GM23338 (cell line): ENCODE data around the gene CCDC82. TPM values are rescaled to one million over a fixed set of nuclear protein-coding genes. Genes with fewer than 3 reads are reported as not detected.

Experiments
- ATAC-seq: fragments of 200-7000 bp; cut with Tn5 transposase; 3 replicates; pipeline ENCODE4 v1.9.1; 2020
- DNase-seq: peaks from one replicate; pipeline ENCODE4 v3.0.0-alpha.2; 2015; ENCODE audit warnings: low spot score
- H2AFZ ChIP-seq: fragments of 200-600 bp; sonication (generic); 2 replicates; pipeline ENCODE4 v1.8.0; 2016; ENCODE audit warnings: antibody characterized with exemption, mild to moderate bottlenecking, moderate library complexity
- H3F3A ChIP-seq: fragments of 200-600 bp; sonication (generic); replicated peaks from 2 replicates; pipeline ENCODE4 v1.8.0; 2017; ENCODE audit warnings: antibody characterized with exemption, mixed run types, low read depth
- H3K27ac ChIP-seq: fragments of 200-600 bp; sonication (generic); 2 replicates; pipeline ENCODE4 v1.6.1; 2016; ENCODE audit warnings: low read depth
- H3K27me3 ChIP-seq: fragments of 200-600 bp; sonication (generic); 2 replicates; pipeline ENCODE4 v1.8.0; 2016; ENCODE audit warnings: mild to moderate bottlenecking, mixed run types, moderate library complexity; ENCODE audit not compliant: insufficient read depth
- H3K36me3 ChIP-seq: fragments of 200-600 bp; sonication (generic); 2 replicates; pipeline ENCODE4 v1.8.0; 2016; ENCODE audit warnings: mild to moderate bottlenecking; ENCODE audit not compliant: insufficient read depth
- H3K4me1 ChIP-seq: fragments of 200-600 bp; sonication (generic); 2 replicates; pipeline ENCODE4 v1.8.0; 2016; ENCODE audit warnings: mild to moderate bottlenecking, moderate library complexity; ENCODE audit not compliant: insufficient read depth
- H3K4me2 ChIP-seq: fragments of 200-600 bp; sonication (generic); 2 replicates; pipeline ENCODE4 v1.7.1; 2017; ENCODE audit warnings: mixed run types
- H3K4me3 ChIP-seq: fragments of 200-600 bp; sonication (generic); 2 replicates; pipeline ENCODE4 v1.6.1; 2016; ENCODE audit warnings: mixed run types
- H3K79me2 ChIP-seq: fragments of 200-600 bp; sonication (generic); replicated peaks from 2 replicates; pipeline ENCODE4 v1.8.0; 2017; ENCODE audit warnings: mild to moderate bottlenecking; ENCODE audit not compliant: insufficient read depth
- H3K9me2 ChIP-seq: fragments of 200-600 bp; sonication (generic); 2 replicates; pipeline ENCODE4 v1.8.0; 2017; ENCODE audit not compliant: insufficient read depth
- H4K20me1 ChIP-seq: fragments of 200-600 bp; sonication (generic); replicated peaks from 2 replicates; pipeline ENCODE4 v1.8.0; 2017; ENCODE audit warnings: mild to moderate bottlenecking; ENCODE audit not compliant: insufficient read depth
- H3K27ac Mint-ChIP-seq: 2 replicates; pipeline ENCODE4 v1.8.0; 2020; ENCODE audit warnings: inconsistent platforms, mild to moderate bottlenecking, moderate library complexity, mixed read lengths
- H3K27me3 Mint-ChIP-seq: 3 replicates; pipeline ENCODE4 v1.8.0; 2022; ENCODE audit warnings: low read depth, mild to moderate bottlenecking, moderate library complexity, mixed read lengths, inconsistent platforms; ENCODE audit not compliant: insufficient read depth, poor library complexity
- H3K36me3 Mint-ChIP-seq: 3 replicates; pipeline ENCODE4 v1.8.0; 2021; ENCODE audit warnings: low read depth, mild to moderate bottlenecking, inconsistent platforms, moderate library complexity, mixed read lengths
- H3K4me1 Mint-ChIP-seq: 3 replicates; pipeline ENCODE4 v1.8.0; 2020; ENCODE audit warnings: mild to moderate bottlenecking, inconsistent platforms, mixed read lengths
- H3K4me3 Mint-ChIP-seq: 3 replicates; pipeline ENCODE4 v1.8.0; 2021; ENCODE audit warnings: moderate library complexity, mild to moderate bottlenecking, inconsistent platforms, mixed read lengths
- H3K9me3 Mint-ChIP-seq: 3 replicates; pipeline ENCODE4 v1.8.0; 2020; ENCODE audit warnings: moderate library complexity, mild to moderate bottlenecking, inconsistent platforms, mixed read lengths
- CREB1 ChIP-seq: fragments of 250-450 bp; sonication (Bioruptor Pico); IDR thresholded peaks from 2 replicates; pipeline ENCODE4 v1.5.0; 2020; ENCODE audit warnings: low read depth, mild to moderate bottlenecking, moderate library complexity
- EZH2 ChIP-seq: fragments of 200-600 bp; sonication (generic); IDR thresholded peaks from one replicate; pipeline ENCODE4 v1.8.0; 2017; ENCODE audit warnings: antibody characterized with exemption, mild to moderate bottlenecking, low read depth; ENCODE audit not compliant: unreplicated experiment
- EZH2phosphoT487 ChIP-seq: fragments of 200-600 bp; sonication (generic); IDR thresholded peaks from one replicate; pipeline ENCODE4 v1.8.1; 2018; ENCODE audit warnings: antibody characterized with exemption; ENCODE audit not compliant: unreplicated experiment
- JUNB ChIP-seq: IDR thresholded peaks from one replicate; pipeline ENCODE4 v1.6.1; 2016; ENCODE audit warnings: antibody characterized with exemption; ENCODE audit not compliant: unreplicated experiment
- NANOG ChIP-seq: IDR thresholded peaks from 2 replicates; pipeline ENCODE4 v1.6.1; 2016; ENCODE audit warnings: antibody characterized with exemption, borderline replicate concordance
- POLR2AphosphoS5 ChIP-seq: IDR thresholded peaks from 2 replicates; pipeline ENCODE4 v1.6.1; 2016; ENCODE audit warnings: antibody characterized with exemption, low read depth
- STAT1 ChIP-seq: IDR thresholded peaks from one replicate; pipeline ENCODE4 v1.6.1; 2016; ENCODE audit warnings: antibody characterized with exemption; ENCODE audit not compliant: unreplicated experiment
- ZNF114 ChIP-seq: fragments of 250-450 bp; sonication (Bioruptor Pico); IDR thresholded peaks from 2 replicates; pipeline ENCODE4 v1.5.0; 2020; ENCODE audit warnings: mild to moderate bottlenecking, moderate library complexity
- ZNF331 ChIP-seq: fragments of 250-450 bp; sonication (Bioruptor Pico); IDR thresholded peaks from 2 replicates; pipeline ENCODE4 v1.5.0; 2020; ENCODE audit warnings: low read depth, mild to moderate bottlenecking, moderate library complexity
- polyA plus RNA-seq: library from polyadenylated mRNA; unstranded; fragments of >200 nt; fragmentation: Nextera tagmentation; extraction: Ambion mirVana; gene quantifications from 2 replicates; pipeline ENCODE4 v1.2.1, GENCODE V29; 2016
- total RNA-seq: library from RNA; depleted of rRNA; stranded (reverse); fragments of >200 nt; shearing (Covaris generic); gene quantifications from 2 replicates; pipeline ENCODE4 v1.2.3, GENCODE V29; 2014
- TF ChIP-seq, protein P1 (sequence below): IDR thresholded peaks from one replicate; pipeline ENCODE4 v1.6.1; 2018; ENCODE audit warnings: antibody characterized with exemption; ENCODE audit not compliant: unreplicated experiment
- TF ChIP-seq, protein P2 (sequence below): IDR thresholded peaks from 2 replicates; pipeline ENCODE4 v1.6.1; 2016; ENCODE audit warnings: antibody characterized with exemption
- TF ChIP-seq, protein P3 (sequence below), 2 experiments: fragments of 200-600 bp in 1 of 2; sonication (generic) in 1 of 2; conservative IDR thresholded peaks; 2 replicates each; pipeline versions ENCODE4 v1.5.1 to v1.6.1; 2016 to 2017; ENCODE audit warnings: antibody characterized with exemption in 2 of 2, low read depth in 2 of 2, mild to moderate bottlenecking in 2 of 2, moderate library complexity in 1 of 2
- TF ChIP-seq, protein P4 (sequence below): fragments of 250-450 bp; sonication (Bioruptor Pico); IDR thresholded peaks from 2 replicates; pipeline ENCODE4 v1.5.0; 2020; ENCODE audit warnings: mild to moderate bottlenecking, moderate library complexity

CCDC82 gene
- total and polyA plus RNA-seq, 2 experiments from 2014 or later, result 15.7 to 45.8 TPM

DNA sequence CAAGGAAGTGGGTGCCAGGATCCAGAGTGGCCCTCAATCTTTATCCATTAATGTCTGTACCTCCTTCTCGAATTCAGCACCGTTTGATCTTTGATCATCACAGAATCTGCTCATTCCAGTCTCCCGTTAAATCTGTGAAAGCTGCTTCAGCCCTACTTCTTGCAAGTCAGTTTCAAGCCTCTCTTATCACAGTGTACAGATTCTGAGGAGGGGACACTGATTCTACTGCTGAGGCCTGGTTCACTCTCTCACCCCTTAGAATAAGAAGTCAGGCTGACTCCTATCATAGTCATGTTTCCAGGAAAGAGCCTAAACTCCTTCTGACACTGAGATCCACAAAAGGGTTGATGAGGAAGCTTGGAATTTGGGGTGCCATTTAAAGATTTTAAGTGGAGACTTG, 85.7 kb downstream of the CCDC82 start:
- Histone ChIP-seq H3K4me1 (peaks cover 49% of the 10 kb centered on the region), H4K20me1 (no peaks in the 10 kb centered on the region), H3K27ac (no peak overlapping the region), H3K9me2 (no peaks in the 10 kb centered on the region), H3K36me3 (no peaks in the 10 kb centered on the region), H3K4me3 (no peak overlapping the region), H3K79me2 (peaks cover 4% of the 10 kb centered on the region; the same call in 1 of the 2 replicates), H2AFZ (no peak overlapping the region), H3F3A (no peaks in the 10 kb centered on the region), H3K27me3 (no peaks in the 10 kb centered on the region), H3K4me2 (no peak overlapping the region)
- DNase-seq (no peak), ATAC-seq (no peak)
- H3K36me3 Mint-ChIP-seq, result no peaks in the 10 kb centered on the region
- no peak overlapping the region for H3K27ac Mint-ChIP-seq
- no peaks in the 10 kb centered on the region for H3K27me3 Mint-ChIP-seq
- peaks cover 42% of the 10 kb centered on the region for H3K4me1 Mint-ChIP-seq
- H3K4me3 Mint-ChIP-seq, result no peak overlapping the region
- TF ChIP-seq EZH2 (no peak), EZH2phosphoT487 (no peak), ZNF331 (CRISPR knock-in tag) (no peak), JUNB (no peak), POLR2AphosphoS5 (no peak), STAT1 (no peak), NANOG (no peak), CREB1 (CRISPR knock-in tag) (no peak), ZNF114 (no peak)
- TF ChIP-seq, protein P1, sequence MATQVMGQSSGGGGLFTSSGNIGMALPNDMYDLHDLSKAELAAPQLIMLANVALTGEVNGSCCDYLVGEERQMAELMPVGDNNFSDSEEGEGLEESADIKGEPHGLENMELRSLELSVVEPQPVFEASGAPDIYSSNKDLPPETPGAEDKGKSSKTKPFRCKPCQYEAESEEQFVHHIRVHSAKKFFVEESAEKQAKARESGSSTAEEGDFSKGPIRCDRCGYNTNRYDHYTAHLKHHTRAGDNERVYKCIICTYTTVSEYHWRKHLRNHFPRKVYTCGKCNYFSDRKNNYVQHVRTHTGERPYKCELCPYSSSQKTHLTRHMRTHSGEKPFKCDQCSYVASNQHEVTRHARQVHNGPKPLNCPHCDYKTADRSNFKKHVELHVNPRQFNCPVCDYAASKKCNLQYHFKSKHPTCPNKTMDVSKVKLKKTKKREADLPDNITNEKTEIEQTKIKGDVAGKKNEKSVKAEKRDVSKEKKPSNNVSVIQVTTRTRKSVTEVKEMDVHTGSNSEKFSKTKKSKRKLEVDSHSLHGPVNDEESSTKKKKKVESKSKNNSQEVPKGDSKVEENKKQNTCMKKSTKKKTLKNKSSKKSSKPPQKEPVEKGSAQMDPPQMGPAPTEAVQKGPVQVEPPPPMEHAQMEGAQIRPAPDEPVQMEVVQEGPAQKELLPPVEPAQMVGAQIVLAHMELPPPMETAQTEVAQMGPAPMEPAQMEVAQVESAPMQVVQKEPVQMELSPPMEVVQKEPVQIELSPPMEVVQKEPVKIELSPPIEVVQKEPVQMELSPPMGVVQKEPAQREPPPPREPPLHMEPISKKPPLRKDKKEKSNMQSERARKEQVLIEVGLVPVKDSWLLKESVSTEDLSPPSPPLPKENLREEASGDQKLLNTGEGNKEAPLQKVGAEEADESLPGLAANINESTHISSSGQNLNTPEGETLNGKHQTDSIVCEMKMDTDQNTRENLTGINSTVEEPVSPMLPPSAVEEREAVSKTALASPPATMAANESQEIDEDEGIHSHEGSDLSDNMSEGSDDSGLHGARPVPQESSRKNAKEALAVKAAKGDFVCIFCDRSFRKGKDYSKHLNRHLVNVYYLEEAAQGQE, result no peak
- TF ChIP-seq, protein P2, sequence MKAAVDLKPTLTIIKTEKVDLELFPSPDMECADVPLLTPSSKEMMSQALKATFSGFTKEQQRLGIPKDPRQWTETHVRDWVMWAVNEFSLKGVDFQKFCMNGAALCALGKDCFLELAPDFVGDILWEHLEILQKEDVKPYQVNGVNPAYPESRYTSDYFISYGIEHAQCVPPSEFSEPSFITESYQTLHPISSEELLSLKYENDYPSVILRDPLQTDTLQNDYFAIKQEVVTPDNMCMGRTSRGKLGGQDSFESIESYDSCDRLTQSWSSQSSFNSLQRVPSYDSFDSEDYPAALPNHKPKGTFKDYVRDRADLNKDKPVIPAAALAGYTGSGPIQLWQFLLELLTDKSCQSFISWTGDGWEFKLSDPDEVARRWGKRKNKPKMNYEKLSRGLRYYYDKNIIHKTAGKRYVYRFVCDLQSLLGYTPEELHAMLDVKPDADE, result no peak
- TF ChIP-seq, protein P3, sequence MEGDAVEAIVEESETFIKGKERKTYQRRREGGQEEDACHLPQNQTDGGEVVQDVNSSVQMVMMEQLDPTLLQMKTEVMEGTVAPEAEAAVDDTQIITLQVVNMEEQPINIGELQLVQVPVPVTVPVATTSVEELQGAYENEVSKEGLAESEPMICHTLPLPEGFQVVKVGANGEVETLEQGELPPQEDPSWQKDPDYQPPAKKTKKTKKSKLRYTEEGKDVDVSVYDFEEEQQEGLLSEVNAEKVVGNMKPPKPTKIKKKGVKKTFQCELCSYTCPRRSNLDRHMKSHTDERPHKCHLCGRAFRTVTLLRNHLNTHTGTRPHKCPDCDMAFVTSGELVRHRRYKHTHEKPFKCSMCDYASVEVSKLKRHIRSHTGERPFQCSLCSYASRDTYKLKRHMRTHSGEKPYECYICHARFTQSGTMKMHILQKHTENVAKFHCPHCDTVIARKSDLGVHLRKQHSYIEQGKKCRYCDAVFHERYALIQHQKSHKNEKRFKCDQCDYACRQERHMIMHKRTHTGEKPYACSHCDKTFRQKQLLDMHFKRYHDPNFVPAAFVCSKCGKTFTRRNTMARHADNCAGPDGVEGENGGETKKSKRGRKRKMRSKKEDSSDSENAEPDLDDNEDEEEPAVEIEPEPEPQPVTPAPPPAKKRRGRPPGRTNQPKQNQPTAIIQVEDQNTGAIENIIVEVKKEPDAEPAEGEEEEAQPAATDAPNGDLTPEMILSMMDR (conservative IDR thresholded peaks at IDR 0.05; ENCODE audit: low read depth in 2 of 2), result no peak
- TF ChIP-seq, protein P4, sequence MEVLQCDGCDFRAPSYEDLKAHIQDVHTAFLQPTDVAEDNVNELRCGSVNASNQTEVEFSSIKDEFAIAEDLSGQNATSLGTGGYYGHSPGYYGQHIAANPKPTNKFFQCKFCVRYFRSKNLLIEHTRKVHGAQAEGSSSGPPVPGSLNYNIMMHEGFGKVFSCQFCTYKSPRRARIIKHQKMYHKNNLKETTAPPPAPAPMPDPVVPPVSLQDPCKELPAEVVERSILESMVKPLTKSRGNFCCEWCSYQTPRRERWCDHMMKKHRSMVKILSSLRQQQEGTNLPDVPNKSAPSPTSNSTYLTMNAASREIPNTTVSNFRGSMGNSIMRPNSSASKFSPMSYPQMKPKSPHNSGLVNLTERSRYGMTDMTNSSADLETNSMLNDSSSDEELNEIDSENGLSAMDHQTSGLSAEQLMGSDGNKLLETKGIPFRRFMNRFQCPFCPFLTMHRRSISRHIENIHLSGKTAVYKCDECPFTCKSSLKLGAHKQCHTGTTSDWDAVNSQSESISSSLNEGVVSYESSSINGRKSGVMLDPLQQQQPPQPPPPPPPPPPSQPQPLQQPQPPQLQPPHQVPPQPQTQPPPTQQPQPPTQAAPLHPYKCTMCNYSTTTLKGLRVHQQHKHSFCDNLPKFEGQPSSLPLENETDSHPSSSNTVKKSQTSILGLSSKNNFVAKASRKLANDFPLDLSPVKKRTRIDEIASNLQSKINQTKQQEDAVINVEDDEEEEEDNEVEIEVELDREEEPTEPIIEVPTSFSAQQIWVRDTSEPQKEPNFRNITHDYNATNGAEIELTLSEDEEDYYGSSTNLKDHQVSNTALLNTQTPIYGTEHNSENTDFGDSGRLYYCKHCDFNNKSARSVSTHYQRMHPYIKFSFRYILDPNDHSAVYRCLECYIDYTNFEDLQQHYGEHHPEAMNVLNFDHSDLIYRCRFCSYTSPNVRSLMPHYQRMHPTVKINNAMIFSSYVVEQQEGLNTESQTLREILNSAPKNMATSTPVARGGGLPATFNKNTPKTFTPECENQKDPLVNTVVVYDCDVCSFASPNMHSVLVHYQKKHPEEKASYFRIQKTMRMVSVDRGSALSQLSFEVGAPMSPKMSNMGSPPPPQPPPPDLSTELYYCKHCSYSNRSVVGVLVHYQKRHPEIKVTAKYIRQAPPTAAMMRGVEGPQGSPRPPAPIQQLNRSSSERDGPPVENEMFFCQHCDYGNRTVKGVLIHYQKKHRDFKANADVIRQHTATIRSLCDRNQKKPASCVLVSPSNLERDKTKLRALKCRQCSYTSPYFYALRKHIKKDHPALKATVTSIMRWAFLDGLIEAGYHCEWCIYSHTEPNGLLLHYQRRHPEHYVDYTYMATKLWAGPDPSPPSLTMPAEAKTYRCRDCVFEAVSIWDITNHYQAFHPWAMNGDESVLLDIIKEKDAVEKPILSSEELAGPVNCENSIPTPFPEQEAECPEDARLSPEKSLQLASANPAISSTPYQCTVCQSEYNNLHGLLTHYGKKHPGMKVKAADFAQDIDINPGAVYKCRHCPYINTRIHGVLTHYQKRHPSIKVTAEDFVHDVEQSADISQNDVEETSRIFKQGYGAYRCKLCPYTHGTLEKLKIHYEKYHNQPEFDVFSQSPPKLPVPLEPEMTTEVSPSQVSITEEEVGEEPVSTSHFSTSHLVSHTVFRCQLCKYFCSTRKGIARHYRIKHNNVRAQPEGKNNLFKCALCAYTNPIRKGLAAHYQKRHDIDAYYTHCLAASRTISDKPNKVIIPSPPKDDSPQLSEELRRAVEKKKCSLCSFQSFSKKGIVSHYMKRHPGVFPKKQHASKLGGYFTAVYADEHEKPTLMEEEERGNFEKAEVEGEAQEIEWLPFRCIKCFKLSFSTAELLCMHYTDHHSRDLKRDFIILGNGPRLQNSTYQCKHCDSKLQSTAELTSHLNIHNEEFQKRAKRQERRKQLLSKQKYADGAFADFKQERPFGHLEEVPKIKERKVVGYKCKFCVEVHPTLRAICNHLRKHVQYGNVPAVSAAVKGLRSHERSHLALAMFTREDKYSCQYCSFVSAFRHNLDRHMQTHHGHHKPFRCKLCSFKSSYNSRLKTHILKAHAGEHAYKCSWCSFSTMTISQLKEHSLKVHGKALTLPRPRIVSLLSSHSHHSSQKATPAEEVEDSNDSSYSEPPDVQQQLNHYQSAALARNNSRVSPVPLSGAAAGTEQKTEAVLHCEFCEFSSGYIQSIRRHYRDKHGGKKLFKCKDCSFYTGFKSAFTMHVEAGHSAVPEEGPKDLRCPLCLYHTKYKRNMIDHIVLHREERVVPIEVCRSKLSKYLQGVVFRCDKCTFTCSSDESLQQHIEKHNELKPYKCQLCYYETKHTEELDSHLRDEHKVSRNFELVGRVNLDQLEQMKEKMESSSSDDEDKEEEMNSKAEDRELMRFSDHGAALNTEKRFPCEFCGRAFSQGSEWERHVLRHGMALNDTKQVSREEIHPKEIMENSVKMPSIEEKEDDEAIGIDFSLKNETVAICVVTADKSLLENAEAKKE (CRISPR knock-in tag), result no peak
- no peaks in the 10 kb centered on the region for H3K9me3 Mint-ChIP-seq
